B cell (primary cell): ENCODE measurements around the gene STAP2. TPM values are rescaled to one million over a fixed set of nuclear protein-coding genes. Genes with fewer than 3 reads are reported as not detected.

Experiments used
- ATAC-seq: fragments of 200-7000 bp; cut with Tn5 transposase; one replicate; pipeline ENCODE4 v1.10.0; 2021; ENCODE audit warnings: low read depth, mild to moderate bottlenecking, moderate number of reproducible peaks, moderate library complexity
- CTCF ChIA-PET: fragments of 350-600 bp; sonication (Branson Sonifier 250); formaldehyde crosslinking; loops from one replicate; lab custom pipeline; 2021; ENCODE audit warnings: antibody characterized with exemption, inconsistent platforms; lab: Charles Lee
- POLR2A ChIA-PET: fragments of 350-600 bp; sonication (Branson Sonifier 250); formaldehyde crosslinking; loops from one replicate; lab custom pipeline; 2021; ENCODE audit warnings: antibody characterized with exemption; lab: Charles Lee
- DNase-seq: peaks from one replicate; pipeline ENCODE4 v3.0.0; 2013
- H2AFZ ChIP-seq: 2 replicates; pipeline ENCODE4 v1.6.1; 2012; ENCODE audit warnings: mild to moderate bottlenecking, low read depth, low read length; ENCODE audit not compliant: insufficient read depth, poor library complexity, severe bottlenecking
- H3K27ac ChIP-seq, 2 donors: 1 replicate in 1 of 2; 2 replicates in 1 of 2; pipeline ENCODE4 v1.5.1; 2012 to 2013; ENCODE audit warnings: low read length in 2 of 2, mild to moderate bottlenecking in 2 of 2, moderate library complexity in 1 of 2
- H3K27me3 ChIP-seq, 4 experiments: fragments of 200-600 bp in 1 of 4; sonication (generic) in 1 of 4; replicated peaks in 1 of 4; 1 replicate in 2 of 4; 2 replicates in 2 of 4; pipeline versions ENCODE4 v1.6.1 to v1.7.0; 2013 to 2016; ENCODE audit warnings: low read length in 3 of 4, mild to moderate bottlenecking in 2 of 4, mixed read lengths in 1 of 4, moderate library complexity in 1 of 4; ENCODE audit not compliant: insufficient read depth in 4 of 4, control insufficient read depth in 3 of 4; ENCODE audit errors: control extremely low read depth in 1 of 4
- H3K36me3 ChIP-seq, 2 experiments: replicated peaks in 1 of 2; 1 replicate in 1 of 2; 2 replicates in 1 of 2; pipeline versions ENCODE4 v1.6.1 to v1.7.1; 2013; ENCODE audit warnings: low read length in 1 of 2; ENCODE audit not compliant: insufficient read depth in 2 of 2, control insufficient read depth in 1 of 2; ENCODE audit errors: control extremely low read depth in 1 of 2, extremely low read depth in 1 of 2
- H3K4me1 ChIP-seq, 2 donors: fragments of 200-600 bp in 1 of 2; sonication (generic) in 1 of 2; 1 replicate in 1 of 2; 2 replicates in 1 of 2; pipeline versions ENCODE4 v1.5.1 to v1.6.1; 2013 to 2017; ENCODE audit warnings: low read length in 2 of 2; ENCODE audit not compliant: control insufficient read depth in 2 of 2, insufficient read depth in 2 of 2
- H3K4me2 ChIP-seq: replicated peaks from 2 replicates; pipeline ENCODE3; 2012; ENCODE audit warnings: mild to moderate bottlenecking, low read depth, low read length; ENCODE audit not compliant: poor library complexity, severe bottlenecking
- H3K4me3 ChIP-seq, 5 experiments: fragments of 200-600 bp in 1 of 5; sonication (generic) in 1 of 5; 1 replicate in 3 of 5; 2 replicates in 2 of 5; pipeline versions ENCODE4 v1.5.1 to v1.7.0; 2011 to 2016; ENCODE audit warnings: low read length in 4 of 5, mild to moderate bottlenecking in 4 of 5, low read depth in 2 of 5, control low read depth in 1 of 5, moderate library complexity in 1 of 5; ENCODE audit not compliant: insufficient read depth in 1 of 5; ENCODE audit errors: control extremely low read depth in 1 of 5, extremely low read depth in 1 of 5
- H3K79me2 ChIP-seq: fragments of 200-600 bp; sonication (generic); one replicate; pipeline ENCODE4 v1.6.0; 2016; ENCODE audit warnings: low read length; ENCODE audit not compliant: control insufficient read depth, insufficient read depth
- H3K9ac ChIP-seq: fragments of 200-600 bp; sonication (generic); 2 replicates; pipeline ENCODE4 v1.6.1; 2017; ENCODE audit warnings: mild to moderate bottlenecking, low read length, moderate library complexity
- H3K9me3 ChIP-seq, 3 donors: one replicate each; pipeline versions ENCODE4 v1.6.1 to v1.7.1; 2013; ENCODE audit warnings: low read length in 2 of 3; ENCODE audit not compliant: control insufficient read depth in 2 of 3, insufficient read depth in 1 of 3; ENCODE audit errors: control extremely low read depth in 1 of 3
- H4K20me1 ChIP-seq: 2 replicates; pipeline ENCODE4 v1.6.0; 2012; ENCODE audit warnings: mild to moderate bottlenecking, low read length; ENCODE audit not compliant: insufficient read depth, control insufficient read depth, poor library complexity, severe bottlenecking
- H3K27ac Mint-ChIP-seq: one replicate; pipeline ENCODE4 v1.8.0; 2021; ENCODE audit warnings: mixed read lengths
- H3K27me3 Mint-ChIP-seq: one replicate; pipeline ENCODE4 v1.8.0; 2021; ENCODE audit warnings: mixed read lengths
- H3K4me1 Mint-ChIP-seq: one replicate; pipeline ENCODE4 v1.8.0; 2021; ENCODE audit warnings: mixed read lengths
- H3K4me3 Mint-ChIP-seq: one replicate; pipeline ENCODE4 v1.8.0; 2021; ENCODE audit warnings: mixed read lengths
- H3K9me3 Mint-ChIP-seq: one replicate; pipeline ENCODE4 v1.8.0; 2022; ENCODE audit warnings: mixed read lengths; ENCODE audit not compliant: insufficient read depth
- CTCF ChIP-seq: fragments of 200-600 bp; IDR thresholded peaks from one replicate; pipeline ENCODE4 v1.8.0; 2022; ENCODE audit warnings: antibody characterized with exemption, mild to moderate bottlenecking
- EZH2 ChIP-seq: IDR thresholded peaks from 2 replicates; pipeline ENCODE4 v1.6.1; 2012; ENCODE audit warnings: borderline replicate concordance, low read depth, mild to moderate bottlenecking, moderate library complexity, low read length; ENCODE audit not compliant: insufficient read depth, poor library complexity, severe bottlenecking
- WGBS: methylation state at CpG from one replicate; pipeline ENCODE4 v1.1.5; 2013; ENCODE audit warnings: missing lambda C conversion rate; ENCODE audit not compliant: insufficient coverage; 5-methylcytosine and 5-hydroxymethylcytosine counted together
- intact Hi-C: fragments of 100-400 bp; cut with micrococcal nuclease; formaldehyde crosslinking; loops from one replicate; pipeline ENCODE4 v1.10.0; 2022
- polyA plus RNA-seq: library from polyadenylated mRNA; depleted of rRNA; stranded (reverse); fragments of >200 nt; gene quantifications from 2 replicates; pipeline ENCODE4 v1.2.3, GENCODE V29; 2012
- total RNA-seq, 2 donors: library from RNA; stranded (reverse); fragments of 120-200 nt in 1 of 2; gene quantifications; 1 replicate in 1 of 2; 2 replicates in 1 of 2; pipeline versions ENCODE4 v1.2.3 to v1.2.4, GENCODE V29; 2013 to 2022

The STAP2 gene
- total and polyA plus RNA-seq, 2 donors (not counting 1 experiment from before 2014, with no cell fraction given), result 0.27 to 0.72 TPM

- Histone ChIP-seq H3K4me2 (no peak overlapping the region), H3K9ac (no peak overlapping the region), H3K79me2 (no peaks in the 10 kb centered on the region), H3K27ac (no peak overlapping the region), H3K27me3 (no peaks in the 10 kb centered on the region), H4K20me1 (no peaks in the 10 kb centered on the region), H3K9me3 (no peaks in the 10 kb centered on the region), H3K4me3 (no peak overlapping the region), H3K36me3 (peaks cover 0 to 61% of the 10 kb centered on the region in 2 experiments), H2AFZ (no peak overlapping the region), H3K4me1 (peaks cover under 1 to 7% of the 10 kb centered on the region in 2 donors)
- 90% methylated on average over 22 of the region's 22 CpGs for whole genome bisulfite sequencing
- ATAC-seq (no peak), DNase-seq (peak; percentile 48)
- H3K27me3 Mint-ChIP-seq, result no peaks in the 10 kb centered on the region
- peaks cover 5% of the 10 kb centered on the region for H3K4me1 Mint-ChIP-seq
- intact Hi-C loops, result loop anchor here (2.0 kb wide), 1 partner anchor 16 kb away; no protein-coding TSS in a partner anchor
- H3K27ac Mint-ChIP-seq, result no peak overlapping the region
- H3K4me3 Mint-ChIP-seq, result no peak overlapping the region
- no peaks in the 10 kb centered on the region for H3K9me3 Mint-ChIP-seq
- POLR2A ChIA-PET, result interaction anchor here (0.5 to 1.4 kb wide), 4 partner anchors 10 to 124 kb away, joined by 3 read pairs; partner anchors contain the start of gene SH3GL1
- CTCF ChIA-PET, result interaction anchor here (0.9 to 1.9 kb wide), 6 partner anchors 10 to 109 kb away, joined by 3 to 5 read pairs (median 4); partner anchors contain the start of gene SH3GL1
- TF ChIP-seq CTCF (no peak), EZH2 (no peak)
Observed at GRCh38 chr19:4362831-4363545, 24.4 kb upstream of the STAP2 start.
